GM18517 (cell line): ENCODE measurements around the gene CXCR3.

Experiments
- ATAC-seq: cut with Tn5 transposase; IDR thresholded peaks from one replicate; pipeline ENCODE4 v1.9.1; 2021; ENCODE audit warnings: mild to moderate bottlenecking, moderate library complexity; ENCODE audit not compliant: unreplicated experiment

CXCR3 gene

GRCh38 chrX:71637253-71637618 lies 18.9 kb upstream of the CXCR3 start:
- ATAC-seq = peak; percentile 35

GRCh38 chrX:71636438-71637252 lies 18.3 kb upstream of the CXCR3 start:
- ATAC-seq = peak; percentile 53

GRCh38 chrX:71634366-71634765 lies 16.1 kb upstream of the CXCR3 start:
- no peak for ATAC-seq

GRCh38 chrX:71632923-71633657 lies 14.8 kb upstream of the CXCR3 start:
- ATAC-seq = peak; percentile 45

- ATAC-seq = peak; percentile 47
Measured at GRCh38 chrX:71629467-71629866, 11.2 kb upstream of the CXCR3 start.

- ATAC-seq = no peak
Measured at GRCh38 chrX:71627588-71628404, 9.5 kb upstream of the CXCR3 start.

GRCh38 chrX:71626576-71626975 lies 8.3 kb upstream of the CXCR3 start:
- ATAC-seq = no peak

GRCh38 chrX:71625471-71625870 lies 7.2 kb upstream of the CXCR3 start:
- no peak for ATAC-seq

GRCh38 chrX:71623714-71624113 lies 5.4 kb upstream of the CXCR3 start:
- ATAC-seq = peak; percentile 42

- peak; percentile 54 for ATAC-seq
Measured at GRCh38 chrX:71622576-71623450, 4.5 kb upstream of the CXCR3 start.

- no peak for ATAC-seq
Measured at GRCh38 chrX:71622032-71622575, 3.8 kb upstream of the CXCR3 start.

GRCh38 chrX:71621603-71622002 lies 3.3 kb upstream of the CXCR3 start:
- no peak for ATAC-seq

- no peak for ATAC-seq
Measured at GRCh38 chrX:71619986-71620385, 1.7 kb upstream of the CXCR3 start.

- ATAC-seq = no peak
Measured at GRCh38 chrX:71619193-71619592, 882 bp upstream of the CXCR3 start.

- ATAC-seq = no peak
Measured at GRCh38 chrX:71618787-71619186, 476 bp upstream of the CXCR3 start.

GRCh38 chrX:71617742-71618141 lies 569 bp downstream of the CXCR3 start:
- no peak for ATAC-seq

GRCh38 chrX:71616672-71617529 lies 1.4 kb downstream of the CXCR3 start:
- ATAC-seq = no peak

- ATAC-seq = no peak
Measured at GRCh38 chrX:71615954-71616353, 2.4 kb downstream of the CXCR3 start.

GRCh38 chrX:71615056-71615455 lies 3.3 kb downstream of the CXCR3 start:
- ATAC-seq = no peak
